ENCODE measurements around the gene LAMP2. TPM values are rescaled to one million over a fixed set of nuclear protein-coding genes. Genes with fewer than 3 reads are reported as not detected.

LAMP2 gene
- total and polyA plus RNA-seq, 10 of the 15 experiments (the other 5 are each of a cell fraction or from before 2014, with no cell fraction given) = 21.0 to 48.1 (median 27.3) TPM

DNA sequence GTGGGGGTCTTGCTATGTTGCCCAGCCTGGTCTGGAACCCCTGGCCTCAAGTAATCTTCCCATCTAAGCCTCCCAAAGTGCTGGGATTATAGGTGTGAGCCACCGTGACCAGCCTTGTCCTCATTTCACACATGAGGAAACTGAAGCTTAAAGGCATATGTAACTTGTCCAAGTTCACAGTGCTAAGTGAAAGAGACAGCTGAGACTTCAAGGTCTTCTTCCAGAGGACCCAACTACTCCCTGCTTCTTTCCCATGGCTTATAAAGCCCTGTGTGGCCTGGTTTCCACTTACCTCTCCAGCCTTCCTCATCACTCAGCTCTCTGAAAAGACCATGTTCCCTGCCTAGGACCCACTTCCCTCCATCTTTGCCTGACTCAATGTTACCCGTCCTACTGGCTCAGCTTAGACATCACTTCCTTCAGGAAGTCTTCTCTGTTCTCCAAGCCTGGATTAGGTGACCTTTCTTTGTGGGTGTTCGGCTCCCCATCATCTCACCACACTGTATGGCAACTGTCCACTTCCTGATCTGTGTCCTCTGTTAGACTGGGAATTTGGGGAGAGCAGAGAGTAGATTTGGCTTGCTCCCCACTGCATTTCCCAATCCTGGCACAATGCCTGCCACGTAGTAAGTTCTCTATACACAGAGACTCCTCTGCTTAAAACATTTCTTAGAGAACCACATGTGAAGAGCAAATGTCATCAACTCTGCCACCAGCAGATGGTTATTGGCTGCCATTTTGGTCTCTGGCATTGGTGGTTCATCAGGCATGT lies 30.4 kb upstream of the LAMP2 start:
- H3K4me1 ChIP-seq (ENCODE audit: control insufficient read depth, insufficient read depth, low read length) = no peaks in the 10 kb centered on the region
- no peak overlapping the region for H3K4me2 ChIP-seq (ENCODE audit: control insufficient read depth, insufficient read depth)
- ChIA-PET CTCF (interaction anchor here (0.7 to 2.2 kb wide), 9 partner anchors 14 to 290 kb away, joined by 3 to 14 read pairs (median 4); no protein-coding TSS in a partner anchor), SMC1A (ENCODE audit: uncharacterized antibody, unreplicated experiment) (interaction anchor here (0.6 to 2.0 kb wide), 5 partner anchors 164 to 281 kb away, joined by 3 to 12 read pairs (median 4); no protein-coding TSS in a partner anchor), RAD21 (ENCODE audit: unreplicated experiment) (interaction anchor here (1.0 to 1.1 kb wide), 3 partner anchors 252 to 269 kb away, joined by 3 read pairs; no protein-coding TSS in a partner anchor), POLR2A (no interaction called here)
- intact Hi-C loops (cut with micrococcal nuclease; ENCODE audit: unreplicated experiment) (no loop called here), in situ Hi-C loops (cut with MboI) (loop anchor here (10.0 to 25.0 kb wide), 3 partner anchors 165 to 1088 kb away; no protein-coding TSS in a partner anchor)
- no TSS peak for BruUV-seq (replicated peaks)
- no peak overlapping the region for H3K9ac ChIP-seq (ENCODE audit: control insufficient read depth, insufficient read depth, low read length)
- H3K27ac ChIP-seq (ENCODE audit: control insufficient read depth, insufficient read depth) = no peak overlapping the region
- no peaks in the 10 kb centered on the region for H3K27me3 ChIP-seq (replicated peaks in 1 of 2; ENCODE audit: control insufficient read depth in 2 of 2, insufficient read depth in 2 of 2, low read length in 1 of 2)
- no peak for DNase-seq (ENCODE audit: low read depth, low spot score)
- no peaks in the 10 kb centered on the region for H3K79me2 ChIP-seq (ENCODE audit: control insufficient read depth, insufficient read depth, low read length)
- no peak for ATAC-seq
- no peaks in the 10 kb centered on the region for H4K20me1 ChIP-seq (ENCODE audit: control insufficient read depth, insufficient read depth)
- 41% methylated on average over 4 of the region's 4 CpGs for WGBS (ENCODE audit: insufficient coverage, insufficient replicate concordance, low lambda C conversion rate, missing lambda C conversion rate)
- no peak overlapping the region for H3K4me3 ChIP-seq
- no peak for FAIRE-seq
- no peaks in the 10 kb centered on the region for H3K36me3 ChIP-seq (ENCODE audit: control insufficient read depth in 2 of 2, insufficient read depth in 2 of 2, low read length in 1 of 2)
- no peak overlapping the region for H2AFZ ChIP-seq (ENCODE audit: control insufficient read depth, low read depth, low read length)
- no peaks in the 10 kb centered on the region for H3K9me3 ChIP-seq (replicated peaks; ENCODE audit: control insufficient read depth, insufficient read depth, low read length)
- no peak for TF ChIP-seq RBBP5 (conservative IDR thresholded peaks at IDR 0.05)
- no peak for TF ChIP-seq MEF2A (IDR thresholded peaks at IDR 0.05; ENCODE audit: insufficient read depth, low read depth, low read length)
- TF ChIP-seq, protein P1, sequence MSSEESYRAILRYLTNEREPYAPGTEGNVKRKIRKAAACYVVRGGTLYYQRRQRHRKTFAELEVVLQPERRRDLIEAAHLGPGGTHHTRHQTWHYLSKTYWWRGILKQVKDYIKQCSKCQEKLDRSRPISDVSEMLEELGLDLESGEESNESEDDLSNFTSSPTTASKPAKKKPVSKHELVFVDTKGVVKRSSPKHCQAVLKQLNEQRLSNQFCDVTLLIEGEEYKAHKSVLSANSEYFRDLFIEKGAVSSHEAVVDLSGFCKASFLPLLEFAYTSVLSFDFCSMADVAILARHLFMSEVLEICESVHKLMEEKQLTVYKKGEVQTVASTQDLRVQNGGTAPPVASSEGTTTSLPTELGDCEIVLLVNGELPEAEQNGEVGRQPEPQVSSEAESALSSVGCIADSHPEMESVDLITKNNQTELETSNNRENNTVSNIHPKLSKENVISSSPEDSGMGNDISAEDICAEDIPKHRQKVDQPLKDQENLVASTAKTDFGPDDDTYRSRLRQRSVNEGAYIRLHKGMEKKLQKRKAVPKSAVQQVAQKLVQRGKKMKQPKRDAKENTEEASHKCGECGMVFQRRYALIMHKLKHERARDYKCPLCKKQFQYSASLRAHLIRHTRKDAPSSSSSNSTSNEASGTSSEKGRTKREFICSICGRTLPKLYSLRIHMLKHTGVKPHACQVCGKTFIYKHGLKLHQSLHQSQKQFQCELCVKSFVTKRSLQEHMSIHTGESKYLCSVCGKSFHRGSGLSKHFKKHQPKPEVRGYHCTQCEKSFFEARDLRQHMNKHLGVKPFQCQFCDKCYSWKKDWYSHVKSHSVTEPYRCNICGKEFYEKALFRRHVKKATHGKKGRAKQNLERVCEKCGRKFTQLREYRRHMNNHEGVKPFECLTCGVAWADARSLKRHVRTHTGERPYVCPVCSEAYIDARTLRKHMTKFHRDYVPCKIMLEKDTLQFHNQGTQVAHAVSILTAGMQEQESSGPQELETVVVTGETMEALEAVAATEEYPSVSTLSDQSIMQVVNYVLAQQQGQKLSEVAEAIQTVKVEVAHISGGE (CRISPR knock-in tag; IDR thresholded peaks at IDR 0.05) = no peak
- TF ChIP-seq, protein P2, sequence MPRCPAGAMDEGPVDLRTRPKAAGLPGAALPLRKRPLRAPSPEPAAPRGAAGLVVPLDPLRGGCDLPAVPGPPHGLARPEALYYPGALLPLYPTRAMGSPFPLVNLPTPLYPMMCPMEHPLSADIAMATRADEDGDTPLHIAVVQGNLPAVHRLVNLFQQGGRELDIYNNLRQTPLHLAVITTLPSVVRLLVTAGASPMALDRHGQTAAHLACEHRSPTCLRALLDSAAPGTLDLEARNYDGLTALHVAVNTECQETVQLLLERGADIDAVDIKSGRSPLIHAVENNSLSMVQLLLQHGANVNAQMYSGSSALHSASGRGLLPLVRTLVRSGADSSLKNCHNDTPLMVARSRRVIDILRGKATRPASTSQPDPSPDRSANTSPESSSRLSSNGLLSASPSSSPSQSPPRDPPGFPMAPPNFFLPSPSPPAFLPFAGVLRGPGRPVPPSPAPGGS (IDR thresholded peaks at IDR 0.05; ENCODE audit: borderline replicate concordance, insufficient read depth, low read depth, low read length, poor library complexity, severe bottlenecking) = no peak
- TF ChIP-seq, protein P3, sequence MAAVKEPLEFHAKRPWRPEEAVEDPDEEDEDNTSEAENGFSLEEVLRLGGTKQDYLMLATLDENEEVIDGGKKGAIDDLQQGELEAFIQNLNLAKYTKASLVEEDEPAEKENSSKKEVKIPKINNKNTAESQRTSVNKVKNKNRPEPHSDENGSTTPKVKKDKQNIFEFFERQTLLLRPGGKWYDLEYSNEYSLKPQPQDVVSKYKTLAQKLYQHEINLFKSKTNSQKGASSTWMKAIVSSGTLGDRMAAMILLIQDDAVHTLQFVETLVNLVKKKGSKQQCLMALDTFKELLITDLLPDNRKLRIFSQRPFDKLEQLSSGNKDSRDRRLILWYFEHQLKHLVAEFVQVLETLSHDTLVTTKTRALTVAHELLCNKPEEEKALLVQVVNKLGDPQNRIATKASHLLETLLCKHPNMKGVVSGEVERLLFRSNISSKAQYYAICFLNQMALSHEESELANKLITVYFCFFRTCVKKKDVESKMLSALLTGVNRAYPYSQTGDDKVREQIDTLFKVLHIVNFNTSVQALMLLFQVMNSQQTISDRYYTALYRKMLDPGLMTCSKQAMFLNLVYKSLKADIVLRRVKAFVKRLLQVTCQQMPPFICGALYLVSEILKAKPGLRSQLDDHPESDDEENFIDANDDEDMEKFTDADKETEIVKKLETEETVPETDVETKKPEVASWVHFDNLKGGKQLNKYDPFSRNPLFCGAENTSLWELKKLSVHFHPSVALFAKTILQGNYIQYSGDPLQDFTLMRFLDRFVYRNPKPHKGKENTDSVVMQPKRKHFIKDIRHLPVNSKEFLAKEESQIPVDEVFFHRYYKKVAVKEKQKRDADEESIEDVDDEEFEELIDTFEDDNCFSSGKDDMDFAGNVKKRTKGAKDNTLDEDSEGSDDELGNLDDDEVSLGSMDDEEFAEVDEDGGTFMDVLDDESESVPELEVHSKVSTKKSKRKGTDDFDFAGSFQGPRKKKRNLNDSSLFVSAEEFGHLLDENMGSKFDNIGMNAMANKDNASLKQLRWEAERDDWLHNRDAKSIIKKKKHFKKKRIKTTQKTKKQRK (IDR thresholded peaks at IDR 0.05; ENCODE audit: low read depth, low read length) = no peak
- TF ChIP-seq, protein P4, sequence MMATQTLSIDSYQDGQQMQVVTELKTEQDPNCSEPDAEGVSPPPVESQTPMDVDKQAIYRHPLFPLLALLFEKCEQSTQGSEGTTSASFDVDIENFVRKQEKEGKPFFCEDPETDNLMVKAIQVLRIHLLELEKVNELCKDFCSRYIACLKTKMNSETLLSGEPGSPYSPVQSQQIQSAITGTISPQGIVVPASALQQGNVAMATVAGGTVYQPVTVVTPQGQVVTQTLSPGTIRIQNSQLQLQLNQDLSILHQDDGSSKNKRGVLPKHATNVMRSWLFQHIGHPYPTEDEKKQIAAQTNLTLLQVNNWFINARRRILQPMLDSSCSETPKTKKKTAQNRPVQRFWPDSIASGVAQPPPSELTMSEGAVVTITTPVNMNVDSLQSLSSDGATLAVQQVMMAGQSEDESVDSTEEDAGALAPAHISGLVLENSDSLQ (IDR thresholded peaks at IDR 0.05) = no peak
- no peak for TF ChIP-seq MYC (IDR thresholded peaks at IDR 0.05; ENCODE audit: insufficient read depth, insufficient read length, insufficient replicate concordance, low read length, severe bottlenecking)
- no peak for TF ChIP-seq CREB1 (IDR thresholded peaks at IDR 0.05; ENCODE audit: low read depth)
- TF ChIP-seq, protein P5, sequence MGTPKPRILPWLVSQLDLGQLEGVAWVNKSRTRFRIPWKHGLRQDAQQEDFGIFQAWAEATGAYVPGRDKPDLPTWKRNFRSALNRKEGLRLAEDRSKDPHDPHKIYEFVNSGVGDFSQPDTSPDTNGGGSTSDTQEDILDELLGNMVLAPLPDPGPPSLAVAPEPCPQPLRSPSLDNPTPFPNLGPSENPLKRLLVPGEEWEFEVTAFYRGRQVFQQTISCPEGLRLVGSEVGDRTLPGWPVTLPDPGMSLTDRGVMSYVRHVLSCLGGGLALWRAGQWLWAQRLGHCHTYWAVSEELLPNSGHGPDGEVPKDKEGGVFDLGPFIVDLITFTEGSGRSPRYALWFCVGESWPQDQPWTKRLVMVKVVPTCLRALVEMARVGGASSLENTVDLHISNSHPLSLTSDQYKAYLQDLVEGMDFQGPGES (IDR thresholded peaks at IDR 0.05) = no peak
- TF ChIP-seq FOXK2 (IDR thresholded peaks at IDR 0.05) = no peak
- TF ChIP-seq RFX5 (IDR thresholded peaks at IDR 0.05; ENCODE audit: low read depth, low read length) = no peak

Measured in GM12878 (cell line).